Spleen (tissue), 11 donors: ENCODE measurements around the gene ANKRD11. TPM values are rescaled to one million over a fixed set of nuclear protein-coding genes. Genes with fewer than 3 reads are reported as not detected.
A peak's percentile ranks its signal among the peaks of the same experiment; 100 is the strongest.

Experiments
- DNase-seq: peaks from one replicate; pipeline ENCODE4 v3.0.0-alpha.2; 2020
- H3K27ac ChIP-seq, 8 donors: fragments of 200-600 bp; sonication (generic) in 7 of 8; 1 replicate in 4 of 8; 2 replicates in 4 of 8; pipeline versions ENCODE4 v1.5.0 to v1.8.0; 2016 to 2021; ENCODE audit warnings: inconsistent platforms in 4 of 8, mild to moderate bottlenecking in 4 of 8, moderate library complexity in 1 of 8
- H3K27me3 ChIP-seq, 7 donors: fragments of 200-600 bp; sonication (generic) in 6 of 7; replicated peaks in 1 of 7; 1 replicate in 4 of 7; 2 replicates in 3 of 7; pipeline versions ENCODE4 v1.5.0 to v1.8.0; 2016 to 2021; ENCODE audit warnings: inconsistent platforms in 3 of 7, mild to moderate bottlenecking in 1 of 7
- H3K36me3 ChIP-seq, 6 donors: fragments of 200-600 bp; sonication (generic) in 5 of 6; 1 replicate in 4 of 6; 2 replicates in 2 of 6; pipeline versions ENCODE4 v1.5.0 to v1.8.0; 2016 to 2021; ENCODE audit warnings: inconsistent platforms in 2 of 6
- H3K4me1 ChIP-seq, 6 donors: fragments of 200-600 bp; sonication (generic) in 5 of 6; 1 replicate in 3 of 6; 2 replicates in 3 of 6; pipeline versions ENCODE4 v1.5.0 to v1.8.0; 2016 to 2021; ENCODE audit warnings: inconsistent platforms in 3 of 6
- H3K4me3 ChIP-seq, 8 donors: fragments of 200-600 bp; sonication (generic) in 7 of 8; 1 replicate in 4 of 8; 2 replicates in 4 of 8; pipeline versions ENCODE4 v1.5.0 to v1.8.0; 2016 to 2021; ENCODE audit warnings: inconsistent platforms in 4 of 8, mild to moderate bottlenecking in 4 of 8, moderate library complexity in 2 of 8
- H3K9me3 ChIP-seq, 8 donors: fragments of 200-600 bp; sonication (generic) in 7 of 8; 1 replicate in 4 of 8; 2 replicates in 4 of 8; pipeline versions ENCODE4 v1.5.0 to v1.8.0; 2016 to 2021; ENCODE audit warnings: inconsistent platforms in 4 of 8
- CTCF ChIP-seq, 11 experiments: fragments of 200-600 bp in 7 of 11; fragments of 450-650 bp in 4 of 11; sonication (generic) in 4 of 11; IDR thresholded peaks in 8 of 11; conservative IDR thresholded peaks in 3 of 11; 1 replicate in 7 of 11; 2 replicates in 4 of 11; pipeline versions ENCODE4 v1.4.0 to v1.8.0; 2016 to 2021; ENCODE audit warnings: antibody characterized with exemption in 11 of 11, inconsistent platforms in 4 of 11, mild to moderate bottlenecking in 1 of 11
- POLR2A ChIP-seq, 3 donors: fragments of 450-650 bp; IDR thresholded peaks; one replicate each; pipeline ENCODE4 v1.5.1; 2017; ENCODE audit warnings: antibody characterized with exemption in 3 of 3, mild to moderate bottlenecking in 1 of 3
- POLR2AphosphoS5 ChIP-seq, 3 donors: sonication (generic); formaldehyde crosslinking; IDR thresholded peaks; one replicate each; pipeline ENCODE4 v1.5.1; 2017; ENCODE audit warnings: antibody characterized with exemption in 3 of 3
- WGBS, 5 donors: extraction: QIAGEN DNeasy Blood & Tissue Kit in 3 of 5; methylation state at CpG; one replicate each; pipeline versions ENCODE4 v1.1.5 to v1.1.7; 2013 to 2018; 5-methylcytosine and 5-hydroxymethylcytosine counted together
- intact Hi-C: fragments of 100-400 bp; cut with DNase I; formaldehyde crosslinking; loops from one replicate; pipeline ENCODE4 v1.15.0; 2023; ENCODE audit warnings: low total_unique reads
- polyA plus RNA-seq, 3 donors: library from polyadenylated mRNA; stranded (reverse); fragments of 200-250 nt; gene quantifications; one replicate each; pipeline ENCODE4 v1.2.1, GENCODE V29; 2013
- total RNA-seq, 7 donors: library from RNA; depleted of rRNA in 3 of 7; stranded (reverse); fragments of >200 nt in 3 of 7; fragmentation: NEBNext Ultra II Directional in 4 of 7; extraction: Animal tissue kit (Norgen Biotek cat#: 25700) in 4 of 7; gene quantifications; one replicate each; pipeline versions ENCODE4 v1.1.0 to v1.2.1, GENCODE V29; 2016 to 2021
- donor health status: healthy with polysubstance abuse.
- donor health status: DM: no; HTN: no; CAD: no; lungs with moderate emphysema.
- donor health status: DM: no; HTN: no; CAD: no.
- donor health status: Bipolar disorder and iron deficiency.
- donor health status: healthy.
- donor health status: DM: no; HTN: no; CAD: no.
- donor health status: DM: yes; HTN: yes; CAD: no.

ANKRD11 gene
- total and polyA plus RNA-seq, 10 donors, result 29.0 to 203 (median 128) TPM

- WGBS, 5 donors, result 90 to 94% (median 92%) methylated on average over 15 to 16 of the region's 16 CpGs
- Histone ChIP-seq H3K4me3 (no peak overlapping the region), H3K27me3 (no peaks in the 10 kb centered on the region), H3K9me3 (no peaks in the 10 kb centered on the region), H3K4me1 (peaks cover 0 to 46% (median 7%) of the 10 kb centered on the region in 6 donors), H3K36me3 (peaks cover 0 to 74% (median 52%) of the 10 kb centered on the region in 6 donors), H3K27ac (no peak overlapping the region)
- no peak for DNase-seq
- intact Hi-C loops, result no loop called here
- TF ChIP-seq POLR2AphosphoS5 (IDR thresholded peaks at IDR 0.05) (peak in 1 of 3 donors; percentile 24), CTCF (IDR thresholded peaks at IDR 0.05 in 8 of 11, conservative IDR thresholded peaks at IDR 0.05 in 3 of 11) (no peak)
These were observed 199.9 kb downstream of the ANKRD11 start for GRCh38 chr16:89290472-89290871.

GRCh38 chr16:89289428-89290395 lies 200.6 kb downstream of the ANKRD11 start:
- TF ChIP-seq CTCF (IDR thresholded peaks at IDR 0.05 in 8 of 11, conservative IDR thresholded peaks at IDR 0.05 in 3 of 11) (peak; percentile 6 to 88 (median 76)), POLR2AphosphoS5 (IDR thresholded peaks at IDR 0.05) (peak in 1 of 3 donors; percentile 47), POLR2A (IDR thresholded peaks at IDR 0.05) (no peak)
- no peaks in the 10 kb centered on the region for H3K27me3 ChIP-seq
- H3K4me3 ChIP-seq, result no peak overlapping the region
- H3K9me3 ChIP-seq, result no peaks in the 10 kb centered on the region
- peak; percentile 92 for DNase-seq
- H3K36me3 ChIP-seq, result peaks cover under 1 to 80% (median 60%) of the 10 kb centered on the region in 6 donors
- H3K4me1 ChIP-seq, result peaks cover 0 to 38% (median 5%) of the 10 kb centered on the region in 6 donors
- intact Hi-C loops, result no loop called here
- no peak overlapping the region for H3K27ac ChIP-seq
- 74 to 83% (median 78%) methylated on average over 17 to 25 of the region's 25 CpGs for WGBS, 5 donors

- Histone ChIP-seq H3K4me1 (peaks cover 0 to 31% (median 4%) of the 10 kb centered on the region in 6 donors), H3K27me3 (no peaks in the 10 kb centered on the region), H3K27ac (no peak overlapping the region), H3K9me3 (no peaks in the 10 kb centered on the region), H3K4me3 (no peak overlapping the region), H3K36me3 (peaks cover 3 to 88% (median 66%) of the 10 kb centered on the region in 6 donors)
- DNase-seq, result no peak
- intact Hi-C loops, result no loop called here
- WGBS, 5 donors, result 89 to 95% (median 94%) methylated on average over 19 of the region's 19 CpGs
- TF ChIP-seq CTCF (IDR thresholded peaks at IDR 0.05 in 8 of 11, conservative IDR thresholded peaks at IDR 0.05 in 3 of 11) (no peak), POLR2AphosphoS5 (IDR thresholded peaks at IDR 0.05) (no peak), POLR2A (IDR thresholded peaks at IDR 0.05) (no peak)
These were observed 201.4 kb downstream of the ANKRD11 start for GRCh38 chr16:89288966-89289365.

GRCh38 chr16:89288577-89288844 lies 201.8 kb downstream of the ANKRD11 start:
- WGBS, 5 donors, result 94 to 98% (median 97%) methylated on average over 11 to 13 of the region's 13 CpGs
- TF ChIP-seq POLR2AphosphoS5 (IDR thresholded peaks at IDR 0.05) (no peak), CTCF (IDR thresholded peaks at IDR 0.05 in 8 of 11, conservative IDR thresholded peaks at IDR 0.05 in 3 of 11) (no peak), POLR2A (IDR thresholded peaks at IDR 0.05) (no peak)
- intact Hi-C loops, result no loop called here
- no peak overlapping the region for H3K4me3 ChIP-seq
- peaks cover 0 to 28% (median 2%) of the 10 kb centered on the region in 6 donors for H3K4me1 ChIP-seq
- no peaks in the 10 kb centered on the region for H3K27me3 ChIP-seq
- no peak for DNase-seq
- peaks cover 3 to 92% (median 70%) of the 10 kb centered on the region in 6 donors for H3K36me3 ChIP-seq
- no peak overlapping the region for H3K27ac ChIP-seq
- no peaks in the 10 kb centered on the region for H3K9me3 ChIP-seq
